NCI-H2196 (cell line): ENCODE data around the gene MRE11.
"Not testable (repeated sequence)": the region's sequence is repeated elsewhere in the genome, so short reads cannot be mapped to it uniquely, and the experiment has no call there.

Source experiments
- DNase-seq: peaks from one replicate; lab custom pipeline; 2025; ENCODE audit not compliant: unreplicated experiment; lab: John Stamatoyannopoulos, UW

MRE11 gene

GRCh38 chr11:94433049-94433448 is 60.6 kb downstream of the MRE11 start:
- no peak for DNase-seq

GRCh38 chr11:94424662-94425061 is 69.0 kb downstream of the MRE11 start:
- DNase-seq = no peak

- DNase-seq = no peak
Observed at GRCh38 chr11:94424011-94424410, 69.6 kb downstream of the MRE11 start.

GRCh38 chr11:94423507-94423906 is 70.1 kb downstream of the MRE11 start:
- no peak for DNase-seq

- DNase-seq = no peak
Observed at GRCh38 chr11:94418123-94418765, 75.4 kb downstream of the MRE11 start.

GRCh38 chr11:94417386-94417987 is 76.2 kb downstream of the MRE11 start:
- DNase-seq = peak; percentile 19

GRCh38 chr11:94405062-94405833 is 88.4 kb downstream of the MRE11 start:
- DNase-seq = no peak

GRCh38 chr11:94402355-94402754 is 91.3 kb downstream of the MRE11 start:
- DNase-seq = no peak

GRCh38 chr11:94401773-94402265 is 91.8 kb downstream of the MRE11 start:
- DNase-seq = no peak

- DNase-seq = no peak
Observed at GRCh38 chr11:94400839-94401772, 92.5 kb downstream of the MRE11 start, which contains the start of gene GPR83. Gene GPR83, minus strand, starts transcription at chr11:94401419. Its CDS starts 172 bp downstream, at chr11:94401247.

GRCh38 chr11:94400457-94400838 is 93.2 kb downstream of the MRE11 start:
- DNase-seq = no peak

GRCh38 chr11:94400050-94400449 is 93.6 kb downstream of the MRE11 start:
- DNase-seq = no peak

GRCh38 chr11:94398101-94398500 is 95.5 kb downstream of the MRE11 start:
- DNase-seq = no peak

- DNase-seq = no peak
Observed at GRCh38 chr11:94396282-94396681, 97.4 kb downstream of the MRE11 start.

- DNase-seq = not testable (repeated sequence)
Observed at GRCh38 chr11:94391937-94392336, 101.7 kb downstream of the MRE11 start.

GRCh38 chr11:94379613-94380012 is 114.0 kb downstream of the MRE11 start:
- no peak for DNase-seq

- DNase-seq = no peak
Observed at GRCh38 chr11:94376841-94377240, 116.8 kb downstream of the MRE11 start.

GRCh38 chr11:94370576-94370975 is 123.1 kb downstream of the MRE11 start:
- DNase-seq = not testable (repeated sequence)
